HepG2 (cell line): ENCODE measurements around the gene IL26. TPM values are rescaled to one million over a fixed set of nuclear protein-coding genes. Genes with fewer than 3 reads are reported as not detected.

Source experiments
- ATAC-seq: fragments of 200-7000 bp; cut with Tn5 transposase; 3 replicates; pipeline ENCODE4 v1.9.1; 2020; ENCODE audit warnings: mild to moderate bottlenecking, moderate library complexity
- BruUV-seq: library from RNA; stranded (reverse); fragments of 400-500 nt; replicated peaks from 2 replicates; lab custom pipeline; 2021; lab: Mats Ljungman, UMichigan
- CTCF ChIA-PET: fragments of 300-600 bp; formaldehyde crosslinking; extraction: SDS; loops from one replicate; lab custom pipeline; 2021; ENCODE audit warnings: low total read pairs, inconsistent platforms, low intra/inter-chr PET ratio; lab: Yijun Ruan, JAX
- POLR2A ChIA-PET: fragments of 350-600 bp; sonication (Branson Sonifier 250); formaldehyde crosslinking; loops from one replicate; lab custom pipeline; 2020; ENCODE audit warnings: antibody characterized with exemption, inconsistent platforms; lab: Yijun Ruan, JAX
- DNase-seq: peaks from one replicate; pipeline ENCODE4 v3.0.0-alpha.2; 2015; ENCODE audit warnings: low spot score
- FAIRE-seq: peaks from 3 replicates; lab custom pipeline; 2011; peaks lifted over from hg19 to GRCh38; lab: Jason Lieb, UNC
- H2AFZ ChIP-seq: one replicate; pipeline ENCODE4 v1.6.1; 2011; ENCODE audit warnings: low read length, inconsistent platforms
- H3K27ac ChIP-seq: fragments of 300-600 bp; 3 replicates; pipeline ENCODE4 v1.8.0; 2011; ENCODE audit warnings: mixed run types, mild to moderate bottlenecking, mixed read lengths, low read length, inconsistent platforms; ENCODE audit not compliant: insufficient read depth; ENCODE audit errors: extremely low read length
- H3K27me3 ChIP-seq, 2 experiments: fragments of 200-600 bp in 1 of 2; 2 replicates in 1 of 2; 3 replicates in 1 of 2; pipeline versions ENCODE4 v1.6.0 to v1.8.0; 2011; ENCODE audit warnings: low read length in 2 of 2, mild to moderate bottlenecking in 2 of 2, moderate library complexity in 2 of 2, inconsistent platforms in 1 of 2; ENCODE audit not compliant: insufficient read depth in 2 of 2, control insufficient read depth in 1 of 2
- H3K36me3 ChIP-seq, 2 experiments: fragments of 200-600 bp in 1 of 2; replicated peaks in 1 of 2; 2 replicates in 1 of 2; 3 replicates in 1 of 2; pipeline versions ENCODE4 v1.5.1 to v1.8.0; 2011; ENCODE audit warnings: low read length in 2 of 2, inconsistent platforms in 1 of 2; ENCODE audit not compliant: insufficient read depth in 2 of 2, control insufficient read depth in 1 of 2
- H3K4me1 ChIP-seq: 2 replicates; pipeline ENCODE4 v1.5.1; 2012; ENCODE audit warnings: low read length, inconsistent platforms; ENCODE audit not compliant: insufficient read depth
- H3K4me2 ChIP-seq: 2 replicates; pipeline ENCODE4 v1.6.0; 2011; ENCODE audit warnings: low read depth, low read length, inconsistent platforms
- H3K4me3 ChIP-seq, 3 experiments: fragments of 200-600 bp in 1 of 3; sonication (generic), shearing (Covaris generic) in 1 of 3; replicated peaks in 1 of 3; 2 replicates each; pipeline ENCODE4 v1.5.1; 2011 to 2016; ENCODE audit warnings: low read length in 3 of 3, inconsistent platforms in 2 of 3, low read depth in 2 of 3, mild to moderate bottlenecking in 2 of 3, control low read depth in 1 of 3, mixed read lengths in 1 of 3; ENCODE audit not compliant: insufficient read depth in 1 of 3
- H3K79me2 ChIP-seq: one replicate; pipeline ENCODE4 v1.6.1; 2011; ENCODE audit warnings: low read length, inconsistent platforms; ENCODE audit not compliant: insufficient read depth
- H3K9ac ChIP-seq: 2 replicates; pipeline ENCODE4 v1.6.0; 2011; ENCODE audit warnings: mild to moderate bottlenecking, low read depth, low read length, inconsistent platforms; ENCODE audit not compliant: insufficient read depth
- H3K9me3 ChIP-seq: 2 replicates; pipeline ENCODE4 v1.5.1; 2012; ENCODE audit warnings: mild to moderate bottlenecking, low read length
- H4K20me1 ChIP-seq: 2 replicates; pipeline ENCODE4 v1.6.0; 2011; ENCODE audit warnings: inconsistent platforms, mild to moderate bottlenecking, low read length, moderate library complexity; ENCODE audit not compliant: insufficient read depth
- BCLAF1 ChIP-seq: fragments of 450-650 bp; IDR thresholded peaks from 2 replicates; pipeline ENCODE4 v1.6.1; 2017; ENCODE audit warnings: mild to moderate bottlenecking
- CSRNP2 ChIP-seq: sonication (generic); formaldehyde crosslinking; conservative IDR thresholded peaks from 2 replicates; pipeline ENCODE4 v1.8.0; 2022; ENCODE audit warnings: low read depth, missing genetic modification reagents
- ESRRA ChIP-seq: sonication (generic); formaldehyde crosslinking; IDR thresholded peaks from 2 replicates; pipeline ENCODE4 v1.5.1; 2020; ENCODE audit warnings: mild to moderate bottlenecking, low read depth, missing genetic modification reagents
- GATAD1 ChIP-seq: IDR thresholded peaks from 2 replicates; pipeline ENCODE4 v1.6.1; 2016; ENCODE audit warnings: missing genetic modification reagents, missing compliant biosample characterization
- HNRNPUL1 ChIP-seq: fragments of 200-400 bp; formaldehyde crosslinking; IDR thresholded peaks from 2 replicates; pipeline ENCODE4 v1.6.1; 2017; ENCODE audit warnings: low read depth, mild to moderate bottlenecking, low read length, moderate library complexity
- ISL2 ChIP-seq: sonication (generic); formaldehyde crosslinking; IDR thresholded peaks from 2 replicates; pipeline ENCODE4 v1.5.0; 2020; ENCODE audit warnings: missing genetic modification reagents
- ONECUT2 ChIP-seq: sonication (generic); formaldehyde crosslinking; IDR thresholded peaks from 2 replicates; pipeline ENCODE4 v1.4.0; 2020; ENCODE audit warnings: missing genetic modification reagents
- TCF7 ChIP-seq: sonication (generic); IDR thresholded peaks from 2 replicates; pipeline ENCODE4 v1.6.1; 2016; ENCODE audit warnings: antibody characterized with exemption, low read depth
- ZBTB21 ChIP-seq: sonication (generic); formaldehyde crosslinking; IDR thresholded peaks from 2 replicates; pipeline ENCODE4 v1.4.0; 2020; ENCODE audit warnings: missing genetic modification reagents
- ZNF10 ChIP-seq: sonication (generic); formaldehyde crosslinking; IDR thresholded peaks from 2 replicates; pipeline ENCODE4 v1.4.0; 2020; ENCODE audit warnings: mild to moderate bottlenecking, low read depth, missing genetic modification reagents, borderline replicate concordance
- ZNF138 ChIP-seq: sonication (generic); formaldehyde crosslinking; IDR thresholded peaks from 2 replicates; pipeline ENCODE4 v1.5.0; 2020; ENCODE audit warnings: mild to moderate bottlenecking, low read depth, missing genetic modification reagents
- ZNF431 ChIP-seq: sonication (generic); formaldehyde crosslinking; IDR thresholded peaks from 2 replicates; pipeline ENCODE4 v1.9.0; 2022; ENCODE audit warnings: missing genetic modification reagents, low read depth, mild to moderate bottlenecking, borderline replicate concordance
- ZSCAN12 ChIP-seq: sonication (generic); formaldehyde crosslinking; IDR thresholded peaks from 2 replicates; pipeline ENCODE4 v1.9.0; 2021; ENCODE audit warnings: mild to moderate bottlenecking, missing genetic modification reagents
- ZSCAN5A ChIP-seq: sonication (generic); formaldehyde crosslinking; IDR thresholded peaks from 2 replicates; pipeline ENCODE4 v1.8.0; 2022; ENCODE audit warnings: mild to moderate bottlenecking, missing genetic modification reagents, borderline replicate concordance
- WGBS: methylation state at CpG from one replicate; pipeline ENCODE4 v1.1.6; 2017; ENCODE audit warnings: low lambda C conversion rate; 5-methylcytosine and 5-hydroxymethylcytosine counted together
- in situ Hi-C: cut with HindIII; loops from 2 replicates; pipeline ENCODE4 v1.10.0; 2017; ENCODE audit warnings: low pct_unique_long_range_greater_than_20kb; ENCODE audit not compliant: extremely low pct_ligation_motif_present
- intact Hi-C: fragments of 100-400 bp; cut with micrococcal nuclease; formaldehyde crosslinking; loops from one replicate; pipeline ENCODE4 v1.10.0; 2022; ENCODE audit not compliant: unreplicated experiment
- polyA plus RNA-seq, 8 experiments: library from polyadenylated mRNA; depleted of rRNA in 3 of 8; stranded (reverse) in 7 of 8; unstranded in 1 of 8; fragments of >200 nt; fragmentation: Illumina TruSeq in 4 of 8; extraction: Trizol in 4 of 8; gene quantifications; 2 replicates each; pipeline versions ENCODE4 v1.2.1 to v1.2.3, GENCODE V29; 2011 to 2016; ENCODE audit warnings: low read depth in 4 of 8, missing spikeins in 1 of 8, mixed read lengths in 1 of 8; ENCODE audit not compliant: insufficient read depth in 1 of 8
- total RNA-seq, 5 experiments: library from RNA; depleted of rRNA; stranded (reverse); fragments of >200 nt; fragmentation: Illumina TruSeq; extraction: Trizol; gene quantifications; 2 replicates each; pipeline ENCODE4 v1.2.3, GENCODE V29; 2016; ENCODE audit warnings: low read depth in 1 of 5
- TF ChIP-seq, protein P1 (sequence below): sonication (generic); formaldehyde crosslinking; IDR thresholded peaks from 2 replicates; pipeline ENCODE4 v1.5.1; 2020; ENCODE audit warnings: mild to moderate bottlenecking, missing genetic modification reagents, moderate library complexity

The IL26 gene
- total and polyA plus RNA-seq, 2 of the 13 experiments (the other 11 are each of a cell fraction or from before 2014, with no cell fraction given): not detected

GRCh38 chr12:68267892-68268396 is 42.3 kb upstream of the IL26 start:
- no peaks in the 10 kb centered on the region for H4K20me1 ChIP-seq
- no peaks in the 10 kb centered on the region for H3K4me1 ChIP-seq
- no peak for DNase-seq
- no peaks in the 10 kb centered on the region for H3K79me2 ChIP-seq
- no peak overlapping the region for H3K9ac ChIP-seq
- H3K27me3 ChIP-seq: peaks cover 3 to 4% of the 10 kb centered on the region in 2 experiments; a peak in 2 of 5 replicates
- no peak for ATAC-seq
- H3K9me3 ChIP-seq: no peaks in the 10 kb centered on the region
- H2AFZ ChIP-seq: no peak overlapping the region
- 3% methylated on average over 6 of the region's 6 CpGs for WGBS
- H3K4me2 ChIP-seq: no peak overlapping the region
- no peaks in the 10 kb centered on the region for H3K36me3 ChIP-seq
- in situ Hi-C loops: no loop called here
- ChIA-PET CTCF (no interaction called here), POLR2A (no interaction called here)
- no TSS peak for BruUV-seq
- intact Hi-C loops: no loop called here
- FAIRE-seq: no peak
- H3K4me3 ChIP-seq: no peak overlapping the region
- no peak overlapping the region for H3K27ac ChIP-seq
- TF ChIP-seq CSRNP2 (CRISPR knock-in tag) (no peak), HNRNPUL1 (no peak), BCLAF1 (no peak), GATAD1 (CRISPR knock-in tag) (no peak), ZBTB21 (no peak), ZNF431 (CRISPR knock-in tag) (no peak), ZNF10 (no peak), ZSCAN5A (CRISPR knock-in tag) (no peak), ZSCAN12 (CRISPR knock-in tag) (no peak), ESRRA (no peak), TCF7 (no peak), ZNF138 (CRISPR knock-in tag) (no peak), ONECUT2 (no peak), ISL2 (CRISPR knock-in tag) (no peak)
- TF ChIP-seq, protein P1, sequence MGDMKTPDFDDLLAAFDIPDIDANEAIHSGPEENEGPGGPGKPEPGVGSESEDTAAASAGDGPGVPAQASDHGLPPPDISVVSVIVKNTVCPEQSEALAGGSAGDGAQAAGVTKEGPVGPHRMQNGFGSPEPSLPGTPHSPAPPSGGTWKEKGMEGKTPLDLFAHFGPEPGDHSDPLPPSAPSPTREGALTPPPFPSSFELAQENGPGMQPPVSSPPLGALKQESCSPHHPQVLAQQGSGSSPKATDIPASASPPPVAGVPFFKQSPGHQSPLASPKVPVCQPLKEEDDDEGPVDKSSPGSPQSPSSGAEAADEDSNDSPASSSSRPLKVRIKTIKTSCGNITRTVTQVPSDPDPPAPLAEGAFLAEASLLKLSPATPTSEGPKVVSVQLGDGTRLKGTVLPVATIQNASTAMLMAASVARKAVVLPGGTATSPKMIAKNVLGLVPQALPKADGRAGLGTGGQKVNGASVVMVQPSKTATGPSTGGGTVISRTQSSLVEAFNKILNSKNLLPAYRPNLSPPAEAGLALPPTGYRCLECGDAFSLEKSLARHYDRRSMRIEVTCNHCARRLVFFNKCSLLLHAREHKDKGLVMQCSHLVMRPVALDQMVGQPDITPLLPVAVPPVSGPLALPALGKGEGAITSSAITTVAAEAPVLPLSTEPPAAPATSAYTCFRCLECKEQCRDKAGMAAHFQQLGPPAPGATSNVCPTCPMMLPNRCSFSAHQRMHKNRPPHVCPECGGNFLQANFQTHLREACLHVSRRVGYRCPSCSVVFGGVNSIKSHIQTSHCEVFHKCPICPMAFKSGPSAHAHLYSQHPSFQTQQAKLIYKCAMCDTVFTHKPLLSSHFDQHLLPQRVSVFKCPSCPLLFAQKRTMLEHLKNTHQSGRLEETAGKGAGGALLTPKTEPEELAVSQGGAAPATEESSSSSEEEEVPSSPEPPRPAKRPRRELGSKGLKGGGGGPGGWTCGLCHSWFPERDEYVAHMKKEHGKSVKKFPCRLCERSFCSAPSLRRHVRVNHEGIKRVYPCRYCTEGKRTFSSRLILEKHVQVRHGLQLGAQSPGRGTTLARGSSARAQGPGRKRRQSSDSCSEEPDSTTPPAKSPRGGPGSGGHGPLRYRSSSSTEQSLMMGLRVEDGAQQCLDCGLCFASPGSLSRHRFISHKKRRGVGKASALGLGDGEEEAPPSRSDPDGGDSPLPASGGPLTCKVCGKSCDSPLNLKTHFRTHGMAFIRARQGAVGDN (CRISPR knock-in tag): no peak
